Mammary microvascular endothelial cell (primary cell): ENCODE results near the gene RANBP3. TPM values are rescaled to one million over a fixed set of nuclear protein-coding genes. Genes with fewer than 3 reads are reported as not detected.

Experiments
- total RNA-seq: library from RNA; depleted of rRNA; stranded (reverse); fragments of >200 nt; gene quantifications from 2 replicates; pipeline ENCODE4 v1.2.3, GENCODE V29; 2015

The RANBP3 gene, protein sequence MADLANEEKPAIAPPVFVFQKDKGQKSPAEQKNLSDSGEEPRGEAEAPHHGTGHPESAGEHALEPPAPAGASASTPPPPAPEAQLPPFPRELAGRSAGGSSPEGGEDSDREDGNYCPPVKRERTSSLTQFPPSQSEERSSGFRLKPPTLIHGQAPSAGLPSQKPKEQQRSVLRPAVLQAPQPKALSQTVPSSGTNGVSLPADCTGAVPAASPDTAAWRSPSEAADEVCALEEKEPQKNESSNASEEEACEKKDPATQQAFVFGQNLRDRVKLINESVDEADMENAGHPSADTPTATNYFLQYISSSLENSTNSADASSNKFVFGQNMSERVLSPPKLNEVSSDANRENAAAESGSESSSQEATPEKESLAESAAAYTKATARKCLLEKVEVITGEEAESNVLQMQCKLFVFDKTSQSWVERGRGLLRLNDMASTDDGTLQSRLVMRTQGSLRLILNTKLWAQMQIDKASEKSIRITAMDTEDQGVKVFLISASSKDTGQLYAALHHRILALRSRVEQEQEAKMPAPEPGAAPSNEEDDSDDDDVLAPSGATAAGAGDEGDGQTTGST
- total RNA-seq: 53.2 and 63.1 TPM in 2 replicates

DNA sequence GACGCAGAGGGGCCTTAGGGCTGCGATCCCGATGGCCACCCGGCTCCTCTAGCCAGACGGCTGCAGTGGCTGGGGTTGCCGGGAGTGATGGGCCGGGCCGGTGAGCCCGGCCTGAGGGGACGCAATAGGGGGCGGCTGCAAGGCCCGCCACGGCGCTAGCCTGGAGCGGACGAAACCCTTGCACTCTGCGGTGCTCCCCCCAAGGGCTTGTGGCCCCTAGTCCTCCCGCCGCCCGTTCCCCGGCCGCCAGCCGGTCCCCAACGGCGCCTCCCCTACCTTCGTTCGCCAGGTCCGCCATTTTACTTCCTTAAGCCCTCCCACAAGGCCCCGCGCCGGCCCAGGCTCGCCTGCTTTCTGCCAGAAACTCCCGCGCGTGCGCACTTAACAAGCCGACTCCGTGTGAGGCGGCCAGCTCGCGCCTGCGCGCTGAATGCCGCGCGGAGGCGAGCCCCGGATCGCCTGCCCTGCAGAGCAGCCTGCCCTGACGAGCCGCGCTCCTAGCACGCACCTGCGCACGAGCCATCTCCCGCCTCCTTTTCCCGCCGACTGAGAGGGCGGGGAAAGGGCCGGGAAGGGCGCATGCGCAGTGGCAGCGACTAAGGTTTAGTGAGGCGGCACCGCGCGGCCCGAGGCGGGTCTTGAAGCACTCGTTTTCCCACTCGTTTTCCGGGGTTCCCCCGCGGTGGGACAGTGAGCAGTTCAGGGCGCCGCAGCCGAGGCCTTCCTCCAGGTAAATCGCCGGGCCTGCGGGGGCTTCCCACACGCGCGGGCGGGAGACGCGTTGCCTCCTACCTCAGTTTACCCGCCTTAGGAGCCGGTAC is at the start of gene RANBP3:
Gene RANBP3, minus strand, starts transcription at position 356 of the 821 bp plus-strand sequence. Its CDS starts 58 bp downstream, at position 298.

DNA sequence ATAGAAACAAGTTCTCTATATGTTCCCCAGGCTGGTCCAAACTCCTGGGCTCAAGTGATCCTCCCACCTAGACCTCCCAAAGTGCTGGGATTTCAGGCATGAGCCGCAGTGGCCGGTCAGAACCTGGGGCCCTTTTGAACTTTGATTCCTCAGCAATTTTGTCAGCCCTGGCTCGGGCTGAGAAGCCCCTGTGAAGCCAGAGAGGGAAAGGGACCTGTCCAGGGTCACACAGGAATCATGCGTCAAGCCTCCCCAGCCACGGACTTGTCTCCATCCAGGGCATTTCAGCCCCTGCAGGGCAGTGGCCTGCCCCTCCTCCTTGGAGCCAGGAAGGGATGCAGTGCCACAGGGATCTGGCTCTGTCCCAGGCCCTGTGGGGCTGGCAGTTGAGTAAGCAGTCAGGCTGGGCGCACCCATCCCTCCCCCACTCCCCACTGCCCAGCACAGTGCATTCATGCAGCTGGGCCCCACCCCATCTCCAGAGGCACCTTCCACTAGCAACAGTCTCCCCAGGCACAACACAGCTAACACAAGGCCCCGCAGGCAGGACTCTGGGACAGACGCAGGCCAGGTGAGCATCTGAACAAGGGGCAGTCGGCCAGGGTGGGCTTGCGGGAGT is 64.1 kb downstream of the RANBP3 start, which contains the start of gene CAPS:
Gene CAPS, plus strand, starts transcription at position 516 of the 619 bp plus-strand sequence. CDS start 153 bp downstream, outside the sequence.

DNA sequence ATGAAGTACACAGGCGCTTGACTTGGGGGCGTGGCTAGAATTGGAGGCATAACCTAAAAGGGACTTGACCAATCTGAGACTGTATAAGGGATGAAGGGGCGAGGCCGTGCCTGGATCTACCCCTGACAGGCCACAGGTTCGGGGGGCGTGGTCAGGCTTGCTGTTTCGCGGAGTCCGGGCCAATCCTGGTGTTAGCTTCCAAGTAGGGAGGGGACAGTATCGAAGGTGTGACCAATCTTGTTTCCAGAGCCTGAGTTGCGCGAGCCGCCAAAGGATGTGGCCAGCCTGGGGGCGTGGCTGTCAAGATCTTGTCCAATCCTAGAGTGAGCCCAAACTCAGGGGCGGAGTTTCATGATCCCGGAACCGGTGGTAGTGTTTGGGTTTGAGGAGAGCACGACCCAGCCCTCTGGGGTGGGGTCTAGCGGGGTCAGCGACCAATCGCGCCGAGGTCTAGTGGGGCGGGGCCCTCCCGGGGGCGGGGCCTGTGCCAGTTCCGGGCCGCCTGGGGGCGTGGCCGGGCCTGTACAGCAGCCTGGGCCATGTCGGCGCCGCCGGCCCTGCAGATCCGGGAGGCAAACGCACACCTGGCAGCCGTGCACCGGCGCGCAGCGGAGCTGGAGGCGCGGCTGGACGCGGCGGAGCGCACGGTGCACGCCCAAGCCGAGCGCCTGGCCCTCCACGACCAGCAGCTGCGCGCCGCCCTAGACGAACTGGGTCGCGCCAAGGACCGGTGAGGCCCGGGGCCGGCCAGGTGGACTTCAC is 73.4 kb downstream of the RANBP3 start, which contains the start of gene VMAC:
Gene VMAC, plus strand, starts transcription at position 521 of the 762 bp plus-strand sequence. Its CDS starts 19 bp downstream, at position 540.

DNA sequence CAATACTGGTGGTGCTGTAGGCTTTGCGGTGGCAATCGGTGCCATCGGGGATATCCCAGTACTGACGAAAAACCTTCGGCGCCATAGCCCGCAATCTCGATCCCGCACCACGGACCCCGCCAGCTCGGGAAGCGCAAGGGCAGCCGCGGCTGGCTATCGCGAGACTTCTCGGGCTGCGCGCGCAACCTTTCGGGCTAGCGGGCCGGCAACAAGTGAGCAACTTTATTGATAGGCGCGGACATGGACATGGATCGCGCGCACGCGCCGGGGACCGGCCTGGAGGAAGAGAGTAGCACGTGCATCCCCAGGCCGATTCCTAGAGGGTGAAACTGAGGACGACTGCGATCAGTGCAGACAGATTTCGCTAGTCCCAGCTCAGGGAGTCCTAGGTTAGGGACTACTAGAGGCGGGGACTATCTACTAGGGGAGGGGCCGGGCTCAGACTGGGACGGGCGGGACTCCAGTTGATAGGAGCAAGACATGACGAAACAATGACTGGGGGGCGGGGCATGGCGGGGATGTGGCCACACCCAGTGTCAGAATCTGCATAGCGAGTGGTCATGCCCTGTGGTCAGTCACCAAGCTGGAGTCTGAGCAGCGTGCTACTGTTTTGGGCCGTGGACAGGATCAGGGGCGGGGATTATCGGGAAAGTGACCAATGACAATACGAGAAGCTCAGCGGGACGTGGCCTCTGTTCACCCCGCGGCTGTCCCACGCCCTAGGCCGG is 74.2 kb downstream of the RANBP3 start, which contains the start of gene NDUFA11:
Gene NDUFA11, minus strand, starts transcription at position 167 of the 728 bp plus-strand sequence. Its CDS starts 82 bp downstream, at position 85.

Other genes with a start within 250 kb of the RANBP3 start
- 0.44 and 0.60 TPM in 2 replicates for gene PRR22, start 193.4 kb downstream of the RANBP3 start, total RNA-seq
- gene DUS3L, start 187.0 kb downstream of the RANBP3 start, total RNA-seq: 34.8 and 43.3 TPM in 2 replicates
- not detected in 2 replicates for gene NRTN, start 173.1 kb downstream of the RANBP3 start, total RNA-seq
- gene FUT6, start 138.4 kb downstream of the RANBP3 start, total RNA-seq: not detected in 2 replicates
- not detected in 2 replicates for gene FUT3, start 126.7 kb downstream of the RANBP3 start, total RNA-seq
- gene FUT5, start 107.6 kb downstream of the RANBP3 start, total RNA-seq: not detected in 2 replicates
- 359 and 363 TPM in 2 replicates for gene NDUFA11, start 74.3 kb downstream of the RANBP3 start, total RNA-seq
- gene VMAC, start 73.3 kb downstream of the RANBP3 start, total RNA-seq: 2.8 and 3.0 TPM in 2 replicates
- 0.89 and 1.3 TPM in 2 replicates for gene CAPS, start 63.9 kb downstream of the RANBP3 start, total RNA-seq
- 3.1 and 3.9 TPM in 2 replicates for gene RFX2, start 132.4 kb upstream of the RANBP3 start, total RNA-seq
- gene ACSBG2, start 157.5 kb upstream of the RANBP3 start, total RNA-seq: not detected in 2 replicates